Psoas muscle (tissue), 8 donors: ENCODE results near the gene ATP6V0E1. TPM values are rescaled to one million over a fixed set of nuclear protein-coding genes. Genes with fewer than 3 reads are reported as not detected.
A peak's percentile ranks its signal among the peaks of the same experiment; 100 is the strongest.

Experiments
- ATAC-seq, 4 donors: fragments of 200-7000 bp; cut with Tn5 transposase; one replicate each; pipeline ENCODE4 v1.9.1; 2020; ENCODE audit warnings: moderate library complexity in 3 of 4, mild to moderate bottlenecking in 2 of 4
- DNase-seq, 2 donors: peaks; one replicate each; pipeline ENCODE4 v3.0.0-alpha.2; 2020
- H3K27ac ChIP-seq: fragments of 200-600 bp; one replicate; pipeline ENCODE4 v1.8.0; 2022
- H3K27me3 ChIP-seq, 3 donors: fragments of 200-600 bp in 1 of 3; one replicate each; pipeline versions ENCODE4 v1.6.1 to v1.8.0; 2013 to 2022; ENCODE audit warnings: low read length in 2 of 3, mild to moderate bottlenecking in 2 of 3, moderate library complexity in 1 of 3; ENCODE audit not compliant: insufficient read depth in 3 of 3
- H3K36me3 ChIP-seq, 2 donors: fragments of 200-600 bp in 1 of 2; one replicate each; pipeline versions ENCODE4 v1.6.1 to v1.8.0; 2013 to 2022; ENCODE audit warnings: low read depth in 1 of 2, mild to moderate bottlenecking in 1 of 2, moderate library complexity in 1 of 2; ENCODE audit not compliant: insufficient read depth in 1 of 2
- H3K4me1 ChIP-seq: fragments of 200-600 bp; one replicate; pipeline ENCODE4 v1.8.0; 2022
- H3K4me3 ChIP-seq: fragments of 200-600 bp; one replicate; pipeline ENCODE4 v1.8.0; 2022; ENCODE audit warnings: mild to moderate bottlenecking
- H3K9me3 ChIP-seq: fragments of 200-600 bp; one replicate; pipeline ENCODE4 v1.8.0; 2022
- CTCF ChIP-seq: fragments of 200-600 bp; IDR thresholded peaks from one replicate; pipeline ENCODE4 v1.8.0; 2022; ENCODE audit warnings: antibody characterized with exemption
- WGBS, 3 donors: extraction: QIAGEN DNeasy Blood & Tissue Kit; methylation state at CpG; one replicate each; pipeline versions ENCODE4 v1.1.6 to v1.1.7; 2013; 5-methylcytosine and 5-hydroxymethylcytosine counted together
- intact Hi-C, 2 donors: fragments of 100-400 bp; cut with DNase I; formaldehyde crosslinking; loops; one replicate each; pipeline versions ENCODE4 v1.11.0 to v1.14.2; 2022
- polyA plus RNA-seq, 3 donors: library from polyadenylated mRNA; stranded (reverse); fragments of 200-250 nt; gene quantifications; one replicate each; pipeline ENCODE4 v1.2.3, GENCODE V29; 2013
- total RNA-seq, 4 donors: library from RNA; stranded (reverse); fragmentation: NEBNext Ultra II Directional in 2 of 4; extraction: Animal tissue kit (Norgen Biotek cat#: 25700) in 2 of 4; gene quantifications; one replicate each; pipeline versions ENCODE4 v1.2.1 to v1.2.4, GENCODE V29; 2021 to 2023
- donor health status: healthy with polysubstance abuse.
- donor health status: DM: no; HTN: no; CAD: no; lungs with moderate emphysema.
- donor health status: Bipolar disorder and iron deficiency.
- donor health status: healthy.
- donor health status: DM: yes; HTN: yes; CAD: no.
- donor health status: DM: no; HTN: no; CAD: no.
- donor health status: DM: no; HTN: no; CAD: no.
- donor health status: DM: yes; HTN: yes; CAD: no.

The ATP6V0E1 gene
- total and polyA plus RNA-seq, 7 donors = 97.8 to 319 (median 163) TPM

GRCh38 chr5:173010547-173011464, 27.2 kb downstream of the ATP6V0E1 start:
- Histone ChIP-seq H3K27me3 (no peaks in the 10 kb centered on the region), H3K4me1 (peaks cover 32% of the 10 kb centered on the region), H3K4me3 (no peak overlapping the region), H3K27ac (no peak overlapping the region), H3K36me3 (no peaks in the 10 kb centered on the region), H3K9me3 (no peaks in the 10 kb centered on the region)
- intact Hi-C loops = no loop called here
- peak; percentile 52 for TF ChIP-seq CTCF
- 66 to 68% (median 67%) methylated on average over 11 of the region's 11 CpGs for WGBS, 3 donors
- peak; percentile 75 to 87 (median 85) for ATAC-seq
- peak; percentile 40 to 70 for DNase-seq

- TF ChIP-seq CTCF = no peak
- intact Hi-C loops = no loop called here
- peaks cover 40% of the 10 kb centered on the region for H3K4me1 ChIP-seq
- no peak for DNase-seq
- no peaks in the 10 kb centered on the region for H3K9me3 ChIP-seq
- no peak overlapping the region for H3K4me3 ChIP-seq
- WGBS, 3 donors = 39 to 72% (median 63%) methylated on average over 4 of the region's 4 CpGs
- H3K27ac ChIP-seq = no peak overlapping the region
- peak in 2 of 4 donors; percentile 15 to 67 for ATAC-seq
- H3K36me3 ChIP-seq = no peaks in the 10 kb centered on the region
- no peaks in the 10 kb centered on the region for H3K27me3 ChIP-seq
Measured at GRCh38 chr5:173011566-173011965, 28.0 kb downstream of the ATP6V0E1 start.

- ATAC-seq = no peak
- H3K4me3 ChIP-seq = no peak overlapping the region
- intact Hi-C loops = no loop called here
- DNase-seq = peak in 1 of 2 donors; percentile 36
- no peaks in the 10 kb centered on the region for H3K36me3 ChIP-seq
- whole genome bisulfite sequencing, 3 donors = 83 to 95% (median 94%) methylated on average over 4 of the region's 4 CpGs
- peaks cover 46% of the 10 kb centered on the region for H3K4me1 ChIP-seq
- no peak for TF ChIP-seq CTCF
- no peaks in the 10 kb centered on the region for H3K9me3 ChIP-seq
- H3K27me3 ChIP-seq = no peaks in the 10 kb centered on the region
- H3K27ac ChIP-seq = no peak overlapping the region
Measured at GRCh38 chr5:173012882-173013281, 29.3 kb downstream of the ATP6V0E1 start.

- no peak for TF ChIP-seq CTCF
- intact Hi-C loops = no loop called here
- ATAC-seq (no peak), DNase-seq (no peak)
- WGBS, 3 donors = 92 to 95% (median 94%) methylated on average over 4 of the region's 4 CpGs
- H3K9me3 ChIP-seq = no peaks in the 10 kb centered on the region
- no peak overlapping the region for H3K4me3 ChIP-seq
- peaks cover 46% of the 10 kb centered on the region for H3K4me1 ChIP-seq
- no peaks in the 10 kb centered on the region for H3K27me3 ChIP-seq
- H3K27ac ChIP-seq = no peak overlapping the region
- no peaks in the 10 kb centered on the region for H3K36me3 ChIP-seq
Measured at GRCh38 chr5:173014671-173015070, 31.1 kb downstream of the ATP6V0E1 start.
